GM21423 (cell line): ENCODE measurements around the gene UBE2Q1.
"Not testable (repeated sequence)": the region's sequence is repeated elsewhere in the genome, so short reads cannot be mapped to it uniquely, and the experiment has no call there.

Source experiments
- ATAC-seq: cut with Tn5 transposase; IDR thresholded peaks from one replicate; pipeline ENCODE4 v1.9.1; 2021; ENCODE audit warnings: mild to moderate bottlenecking, moderate library complexity; ENCODE audit not compliant: unreplicated experiment

Gene UBE2Q1

DNA sequence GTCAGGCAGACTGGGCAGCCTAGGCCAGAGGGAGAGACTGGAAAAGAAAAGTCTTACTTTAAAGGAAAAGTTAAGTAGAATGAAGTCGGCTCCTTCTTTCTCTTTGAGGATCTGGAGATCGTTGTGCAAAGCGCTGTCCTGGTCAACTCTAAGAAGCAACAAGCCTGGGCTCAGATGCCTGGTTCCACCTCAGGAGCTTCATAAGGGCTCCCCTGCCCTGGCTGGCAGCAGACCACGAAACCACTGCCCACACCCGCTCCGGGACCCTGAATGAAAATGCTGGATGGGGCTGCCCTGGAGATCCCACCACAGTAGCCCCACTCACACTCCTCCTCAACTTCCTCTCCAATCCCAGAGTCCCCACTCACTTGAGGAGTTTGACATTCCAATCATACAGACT is 6.4 kb downstream of the UBE2Q1 start:
- no peak for ATAC-seq

DNA sequence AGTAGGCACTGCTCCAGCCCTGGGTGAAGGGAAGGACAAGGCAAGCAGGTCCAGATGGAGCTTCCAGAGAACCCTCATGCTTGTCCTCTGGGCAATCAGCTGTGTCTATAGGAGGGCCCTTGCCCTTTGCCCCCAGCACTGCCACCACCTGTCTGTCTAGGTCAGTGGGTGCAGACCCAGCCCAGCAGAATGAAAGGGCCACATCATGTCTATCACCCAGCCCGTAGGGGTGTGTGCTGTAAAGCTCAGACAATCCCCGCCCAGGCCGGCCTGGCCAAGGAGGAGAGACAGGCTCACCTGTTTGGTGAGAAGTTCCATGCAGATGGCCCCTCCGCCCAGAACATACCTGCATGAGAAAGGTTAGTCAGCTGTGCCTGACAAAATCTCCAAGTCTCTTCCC is 7.0 kb downstream of the UBE2Q1 start:
- ATAC-seq = no peak

DNA sequence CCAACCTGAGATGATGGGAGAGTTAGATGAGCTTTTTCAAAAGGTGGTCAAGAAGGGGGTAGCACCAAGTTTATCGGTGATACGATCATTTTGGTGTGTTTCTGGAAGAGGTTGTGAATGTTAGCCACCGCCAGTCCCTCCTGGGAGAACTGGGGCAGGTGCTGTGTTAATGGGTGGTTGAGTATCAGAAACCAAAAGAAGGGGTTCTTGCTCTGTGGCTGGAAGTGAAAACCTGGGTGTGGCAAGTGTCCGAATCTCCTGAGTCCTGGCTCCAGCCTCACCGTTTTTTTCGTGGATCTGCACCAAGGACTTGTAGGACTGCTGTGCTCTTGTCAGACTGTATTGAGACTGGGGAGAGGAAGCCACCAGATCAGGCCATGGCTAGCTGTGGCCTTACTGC is 7.8 kb downstream of the UBE2Q1 start:
- ATAC-seq = no peak

DNA sequence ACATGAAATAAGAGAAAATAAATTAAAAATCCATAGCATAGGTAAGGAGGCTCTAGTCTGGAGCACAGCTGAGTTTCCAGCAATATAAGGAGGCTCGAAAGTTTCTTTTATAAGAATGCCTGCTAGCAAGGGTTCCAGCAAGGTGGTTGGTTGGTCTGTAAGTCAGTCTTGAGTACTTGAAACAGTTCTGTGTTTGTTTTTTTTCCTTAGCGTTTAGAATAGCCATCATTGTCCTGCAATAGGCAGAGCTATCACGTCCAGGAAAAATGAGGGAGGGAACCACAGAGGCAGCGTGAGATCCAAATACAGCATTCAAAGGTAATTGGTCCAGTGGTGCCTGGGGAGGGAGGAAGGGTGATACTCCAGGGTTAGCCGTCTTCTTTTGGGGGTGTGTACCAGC is 8.4 kb downstream of the UBE2Q1 start:
- no peak for ATAC-seq

DNA sequence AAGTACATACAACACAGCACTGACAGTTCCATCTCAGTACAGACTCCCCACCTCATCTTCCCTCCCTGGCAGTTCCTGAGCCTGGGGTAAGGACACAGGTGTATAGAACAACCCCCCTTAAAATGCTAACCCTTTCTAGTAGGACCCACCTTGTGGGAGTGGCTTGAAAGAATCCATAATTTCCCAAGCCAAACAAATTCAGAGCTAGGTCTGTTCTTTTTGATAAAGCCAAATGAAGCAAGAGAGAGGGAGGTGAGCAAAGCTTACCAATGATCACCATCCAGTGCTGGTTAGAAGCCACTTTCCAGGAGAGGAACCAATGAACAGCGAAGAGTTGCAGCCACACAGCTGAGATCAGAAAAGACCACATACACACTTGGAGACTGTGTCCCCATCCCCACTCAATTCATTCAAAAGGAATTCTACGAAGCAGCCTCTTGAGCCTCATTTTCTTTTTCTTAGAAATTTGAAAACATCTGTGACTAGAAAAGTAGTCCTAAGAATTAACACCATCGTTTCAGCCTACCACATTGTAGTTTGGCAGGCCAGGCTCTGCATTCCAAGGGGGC is 9.2 kb downstream of the UBE2Q1 start:
- no peak for ATAC-seq

DNA sequence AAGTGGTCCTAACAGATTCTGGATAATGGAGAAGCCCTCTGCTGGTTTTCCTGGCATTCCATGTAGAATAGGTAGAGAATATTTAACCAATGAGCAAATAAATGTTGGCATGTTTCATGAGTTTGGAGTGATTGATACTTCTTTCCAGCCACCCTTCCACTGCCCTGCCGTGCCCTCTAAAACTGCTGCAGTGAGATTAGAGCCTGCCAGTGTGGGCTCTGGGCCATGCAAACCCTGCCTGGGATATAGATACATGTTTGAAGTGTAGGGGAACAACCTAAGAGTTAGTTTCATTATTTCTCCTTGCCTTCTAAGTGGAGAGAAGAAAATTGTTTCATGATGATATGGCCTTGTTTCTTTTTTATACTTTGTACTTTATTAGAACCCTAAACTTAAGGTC is 10.4 kb downstream of the UBE2Q1 start:
- ATAC-seq = no peak

GRCh38 chr1:154547105-154547732 is 11.2 kb downstream of the UBE2Q1 start:
- no peak for ATAC-seq

DNA sequence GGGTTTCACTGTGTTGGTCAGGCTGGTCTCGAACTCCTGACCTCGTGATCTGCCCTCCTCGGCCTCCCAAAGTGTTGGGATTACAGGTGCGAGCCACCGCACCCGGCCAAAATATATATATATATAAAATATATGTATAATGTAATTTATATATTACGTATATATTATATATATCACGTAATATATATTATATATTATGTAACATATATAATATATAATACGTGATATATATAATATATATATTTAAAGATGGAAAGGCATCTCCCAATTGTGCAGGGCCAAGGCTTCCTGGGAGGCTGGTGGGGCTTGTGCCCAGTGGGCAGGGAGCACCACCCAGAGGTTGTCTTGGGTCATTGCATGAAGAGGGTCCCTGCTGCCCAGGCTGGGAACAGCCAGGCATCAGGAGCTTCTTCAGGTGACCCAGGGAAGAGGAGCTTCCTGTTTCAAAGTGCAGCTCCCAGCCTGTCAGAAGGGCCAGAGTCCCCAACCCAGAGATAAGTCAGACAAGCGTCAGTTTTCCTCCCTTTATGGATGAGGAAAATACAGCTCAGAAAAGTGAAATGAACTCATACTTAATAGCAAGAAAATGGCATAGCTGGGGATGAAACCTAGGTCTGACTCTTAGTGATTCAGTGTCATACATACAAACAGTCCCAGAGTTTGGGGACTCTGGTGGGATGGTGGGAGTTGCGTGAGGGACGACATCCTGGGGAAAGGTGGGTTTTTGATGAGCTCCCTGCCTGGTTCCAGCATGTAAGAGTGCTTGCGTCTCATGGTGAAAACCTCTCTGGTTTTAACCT is 12.0 kb downstream of the UBE2Q1 start:
- no peak for ATAC-seq

DNA sequence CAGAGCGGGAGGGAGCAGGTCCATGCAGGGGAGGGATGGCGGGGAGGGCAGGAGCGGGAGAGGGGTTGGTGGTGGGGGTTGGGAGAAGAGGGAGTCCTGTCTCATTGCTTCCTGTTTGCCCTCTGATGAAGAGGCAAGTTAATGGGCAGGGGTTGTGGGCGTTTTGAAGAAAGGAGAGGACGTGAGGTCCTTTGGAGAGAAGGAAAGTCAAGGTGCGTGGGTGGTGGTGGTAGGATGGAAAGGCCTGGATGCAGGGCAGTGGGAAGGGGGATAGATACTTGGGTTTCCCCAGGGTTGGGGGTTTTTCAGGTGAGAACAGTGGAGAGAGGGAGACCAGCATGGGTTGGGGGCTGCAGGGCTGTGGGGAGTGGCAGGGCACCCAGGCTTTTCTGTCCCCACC is 17.2 kb downstream of the UBE2Q1 start:
- no peak for ATAC-seq

GRCh38 chr1:154539486-154540483 is 18.7 kb downstream of the UBE2Q1 start:
- ATAC-seq = no peak

DNA sequence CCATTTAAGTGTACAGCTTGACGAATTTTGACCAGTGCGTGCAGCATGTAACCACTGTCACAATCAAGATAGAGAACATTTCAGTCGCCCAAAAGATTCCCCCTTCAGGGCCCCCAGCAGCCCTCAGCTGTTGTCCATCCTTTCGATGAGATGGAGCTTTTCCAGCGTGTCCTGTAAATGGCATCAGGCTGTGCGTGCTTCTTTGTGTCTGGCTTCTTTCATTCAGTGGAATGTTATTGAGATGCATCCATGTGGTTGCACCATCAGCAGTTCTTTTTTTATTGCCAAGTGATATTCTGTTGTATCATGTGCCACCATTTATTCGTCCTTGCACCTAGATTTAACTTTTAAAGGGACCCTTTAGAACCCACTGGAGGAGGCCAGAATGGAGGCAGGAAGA is 21.9 kb downstream of the UBE2Q1 start:
- ATAC-seq = no peak

DNA sequence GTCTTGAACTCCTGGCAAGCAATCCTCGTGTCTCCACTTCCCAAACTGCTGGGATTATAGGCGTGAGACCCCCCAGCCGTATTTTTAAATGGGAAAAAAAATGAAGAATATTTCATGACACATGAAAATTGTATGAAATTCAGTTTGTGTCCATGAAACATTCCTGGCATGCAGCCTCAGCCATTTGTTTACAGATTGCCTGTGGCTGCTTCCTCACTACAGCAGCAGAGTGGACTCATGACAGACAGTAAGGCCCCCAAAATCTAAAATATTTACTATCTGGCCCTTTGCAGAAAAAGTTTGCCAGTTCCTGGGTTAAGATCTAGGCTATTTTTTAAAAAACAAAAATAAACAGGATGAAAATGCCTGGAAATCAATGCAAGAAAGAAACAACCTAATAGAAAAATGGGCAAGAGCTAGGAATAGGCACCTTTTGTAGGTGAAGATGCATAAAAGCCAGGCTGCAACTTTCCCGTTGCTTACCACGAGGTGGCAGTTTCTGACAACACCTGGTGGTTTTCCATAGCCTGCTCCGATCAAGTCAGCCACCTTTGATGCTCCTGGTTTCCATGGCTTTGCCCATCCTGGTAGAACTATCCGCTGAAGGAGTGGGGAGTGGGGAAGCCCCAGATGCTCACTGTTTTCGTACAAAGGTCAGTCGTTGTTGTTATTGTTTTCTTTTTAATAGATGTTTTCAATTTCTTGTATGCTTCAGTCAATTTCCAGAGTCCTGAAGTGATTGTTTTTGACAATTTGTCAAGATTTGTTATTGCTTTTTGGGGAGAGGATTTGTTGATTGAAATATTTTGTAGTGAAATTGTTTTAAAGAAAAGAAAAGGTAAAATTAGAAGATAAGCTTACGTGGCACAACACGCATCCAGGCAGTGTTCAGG is 24.3 kb downstream of the UBE2Q1 start:
- no peak for ATAC-seq

DNA sequence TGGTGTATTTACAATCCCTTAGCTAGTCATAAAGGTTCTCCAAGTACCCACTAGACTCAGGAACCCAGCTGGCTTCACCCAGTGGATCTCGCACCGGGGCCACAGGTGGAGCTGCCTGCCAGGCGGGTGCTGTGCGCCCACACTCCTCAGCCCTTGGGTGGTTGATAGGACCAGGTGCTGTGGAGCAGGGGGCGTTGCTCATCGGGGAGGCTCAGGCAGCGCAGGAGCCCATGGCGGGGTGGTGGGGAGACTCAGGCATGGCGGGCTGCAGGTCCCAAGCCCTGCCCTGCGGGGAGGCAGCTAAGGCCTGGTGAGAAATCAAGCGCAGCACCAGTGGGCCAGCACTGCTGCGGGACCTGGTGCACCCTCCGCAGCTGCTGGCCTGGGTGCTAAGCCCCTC is 26.5 kb downstream of the UBE2Q1 start:
- not testable (repeated sequence) for ATAC-seq

DNA sequence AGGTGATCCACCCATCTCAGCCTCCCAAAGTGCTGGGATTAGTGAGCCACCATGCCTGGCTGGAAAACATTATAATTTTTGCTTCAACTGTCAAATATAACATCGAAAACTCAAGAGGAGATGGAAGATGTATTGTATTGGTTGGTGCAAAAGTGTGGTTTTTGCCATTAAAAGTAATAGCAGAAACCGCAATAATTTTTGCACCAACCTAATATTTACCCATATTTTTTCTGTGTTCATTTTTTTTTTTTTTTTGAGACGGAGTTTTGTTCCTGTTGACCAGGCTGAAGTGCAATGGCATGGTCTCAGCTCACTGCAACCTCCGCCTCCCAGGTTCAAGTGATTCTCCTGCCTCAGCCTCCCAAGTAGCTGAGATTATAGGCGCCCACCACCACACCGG is 29.2 kb downstream of the UBE2Q1 start:
- ATAC-seq = no peak

- no peak for ATAC-seq
Measured at GRCh38 chr1:154527192-154527591, 31.3 kb downstream of the UBE2Q1 start.

GRCh38 chr1:154524881-154525280 is 33.6 kb downstream of the UBE2Q1 start:
- ATAC-seq = no peak

- ATAC-seq = no peak
Measured at GRCh38 chr1:154521695-154522094, 36.8 kb downstream of the UBE2Q1 start.

- ATAC-seq = no peak
Measured at GRCh38 chr1:154520333-154520732, 38.1 kb downstream of the UBE2Q1 start.

GRCh38 chr1:154519591-154519991 is 38.9 kb downstream of the UBE2Q1 start:
- ATAC-seq = no peak

DNA sequence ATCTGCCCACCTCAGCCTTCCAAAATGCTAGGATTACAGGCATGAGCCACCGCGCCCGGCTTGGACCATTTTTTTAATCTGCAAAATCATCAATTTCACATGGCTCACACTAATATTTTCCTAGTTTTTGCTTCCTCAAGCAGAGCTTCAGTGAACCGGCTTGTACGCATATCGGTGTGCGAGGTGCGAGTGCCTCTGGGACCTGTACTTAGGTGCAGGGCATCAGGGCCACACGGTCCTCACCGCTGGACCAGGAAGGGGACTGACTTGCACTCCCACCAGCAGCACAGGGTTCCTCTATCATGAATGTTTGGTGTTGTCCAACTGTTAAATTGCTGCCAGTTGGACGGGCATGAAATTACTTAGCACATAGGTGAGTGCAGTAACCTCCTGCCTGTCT is 40.8 kb downstream of the UBE2Q1 start:
- ATAC-seq = no peak
